A549 (cell line): ENCODE results near the gene NELFCD.

Experiments
- CTCF ChIP-seq: fragments of >200 bp; sonication (Bioruptor Twin); formaldehyde crosslinking; IDR thresholded peaks from 3 replicates; pipeline ENCODE4 v1.5.1; 2016
- FOXS1 ChIP-seq: fragments of 250-450 bp; sonication (Bioruptor Pico); IDR thresholded peaks from 2 replicates; pipeline ENCODE4 v1.5.0; 2020; ENCODE audit warnings: mild to moderate bottlenecking, moderate library complexity
- JUN ChIP-seq, 2 experiments: fragments of >200 bp; sonication (Bioruptor Twin); formaldehyde crosslinking; IDR thresholded peaks; 2 replicates in 1 of 2; 3 replicates in 1 of 2; pipeline ENCODE4 v1.6.1; 2016 to 2017
- MAX ChIP-seq: IDR thresholded peaks from 2 replicates; pipeline ENCODE4 v1.6.1; 2012

DNA sequence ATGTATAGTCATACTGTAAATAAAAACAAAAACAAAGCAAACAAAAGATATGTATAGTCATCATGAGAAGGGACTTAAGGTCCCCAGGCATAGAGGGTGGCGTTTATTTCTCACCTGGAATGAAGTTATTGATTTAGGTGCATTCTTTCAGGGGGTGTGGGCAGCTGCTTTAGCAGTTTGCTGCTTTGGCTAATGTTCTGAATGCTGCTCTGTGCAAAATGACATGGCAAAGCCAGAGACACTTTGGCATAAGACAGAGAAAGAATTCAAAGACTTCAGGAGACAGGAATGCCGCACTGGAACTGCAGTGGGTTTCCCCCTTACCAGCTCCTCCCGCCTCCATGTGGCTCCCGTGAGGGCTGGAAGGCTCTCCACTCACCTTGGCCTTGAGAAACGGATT lies 36.4 kb upstream of the NELFCD start:
- no peak for TF ChIP-seq MAX
- no peak for TF ChIP-seq JUN (IDR thresholded peaks at IDR 0.05)
- no peak for TF ChIP-seq CTCF
- no peak for TF ChIP-seq FOXS1 (CRISPR knock-in tag)
